Testis (tissue), 2 donors: ENCODE data around the gene FAM110A.

ENCODE experiments used
- POLR2A ChIP-seq: fragments of 450-650 bp; IDR thresholded peaks from one replicate; pipeline ENCODE4 v1.6.1; 2017; ENCODE audit warnings: antibody characterized with exemption, mild to moderate bottlenecking, moderate library complexity
- TF ChIP-seq, protein P1 (sequence below), 3 experiments: fragments of 450-650 bp in 2 of 3; fragments of 200-600 bp in 1 of 3; sonication (generic) in 1 of 3; IDR thresholded peaks; one replicate each; pipeline ENCODE4 v1.5.1; 2016 to 2019; ENCODE audit warnings: antibody characterized with exemption in 3 of 3, mild to moderate bottlenecking in 2 of 3, moderate library complexity in 1 of 3

DNA sequence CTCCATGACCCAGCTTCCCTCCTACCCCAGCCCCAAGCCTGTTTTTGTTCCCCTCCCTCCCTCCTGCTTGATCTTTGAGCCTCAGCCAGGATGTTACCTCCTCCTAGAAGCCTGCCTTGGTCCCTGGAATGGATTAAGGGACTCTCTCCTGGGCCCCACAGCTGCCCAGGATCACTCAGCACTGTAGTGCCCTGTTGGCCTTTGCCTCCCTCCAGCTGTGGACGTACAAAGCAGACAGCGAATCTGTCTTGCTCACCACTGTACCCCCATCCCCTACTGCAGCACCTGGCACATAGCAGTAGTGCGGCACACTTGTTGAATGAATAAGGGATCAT, 11.8 kb upstream of the FAM110A start:
- TF ChIP-seq, protein P1, sequence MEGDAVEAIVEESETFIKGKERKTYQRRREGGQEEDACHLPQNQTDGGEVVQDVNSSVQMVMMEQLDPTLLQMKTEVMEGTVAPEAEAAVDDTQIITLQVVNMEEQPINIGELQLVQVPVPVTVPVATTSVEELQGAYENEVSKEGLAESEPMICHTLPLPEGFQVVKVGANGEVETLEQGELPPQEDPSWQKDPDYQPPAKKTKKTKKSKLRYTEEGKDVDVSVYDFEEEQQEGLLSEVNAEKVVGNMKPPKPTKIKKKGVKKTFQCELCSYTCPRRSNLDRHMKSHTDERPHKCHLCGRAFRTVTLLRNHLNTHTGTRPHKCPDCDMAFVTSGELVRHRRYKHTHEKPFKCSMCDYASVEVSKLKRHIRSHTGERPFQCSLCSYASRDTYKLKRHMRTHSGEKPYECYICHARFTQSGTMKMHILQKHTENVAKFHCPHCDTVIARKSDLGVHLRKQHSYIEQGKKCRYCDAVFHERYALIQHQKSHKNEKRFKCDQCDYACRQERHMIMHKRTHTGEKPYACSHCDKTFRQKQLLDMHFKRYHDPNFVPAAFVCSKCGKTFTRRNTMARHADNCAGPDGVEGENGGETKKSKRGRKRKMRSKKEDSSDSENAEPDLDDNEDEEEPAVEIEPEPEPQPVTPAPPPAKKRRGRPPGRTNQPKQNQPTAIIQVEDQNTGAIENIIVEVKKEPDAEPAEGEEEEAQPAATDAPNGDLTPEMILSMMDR (IDR thresholded peaks at IDR 0.05) = no peak
- no peak for TF ChIP-seq POLR2A
